KMS-11 (cell line): ENCODE results near the gene TTLL11.

Experiments used
- H2AFZ ChIP-seq: fragments of 200-600 bp; sonication (generic); 2 replicates; pipeline ENCODE4 v1.6.1; 2016; ENCODE audit warnings: antibody characterized with exemption, mixed run types, low read depth
- H3K27ac ChIP-seq: fragments of 200-600 bp; sonication (generic); 2 replicates; pipeline ENCODE4 v1.6.1; 2016; ENCODE audit warnings: mild to moderate bottlenecking, mixed run types
- H3K27me3 ChIP-seq: fragments of 200-600 bp; sonication (generic); 2 replicates; pipeline ENCODE4 v1.6.1; 2017; ENCODE audit warnings: mild to moderate bottlenecking, low read depth, mixed run types, moderate library complexity; ENCODE audit not compliant: insufficient read depth
- H3K36me3 ChIP-seq: fragments of 200-600 bp; sonication (generic); 2 replicates; pipeline ENCODE4 v1.6.1; 2017; ENCODE audit warnings: mild to moderate bottlenecking, mixed run types; ENCODE audit not compliant: insufficient read depth
- H3K4me1 ChIP-seq: fragments of 200-600 bp; sonication (generic); 2 replicates; pipeline ENCODE4 v1.6.1; 2016; ENCODE audit warnings: mild to moderate bottlenecking, low read depth, mixed run types; ENCODE audit not compliant: poor library complexity, severe bottlenecking
- H3K4me2 ChIP-seq: fragments of 200-600 bp; sonication (generic); 2 replicates; pipeline ENCODE4 v1.7.0; 2016; ENCODE audit warnings: mild to moderate bottlenecking, mixed run types
- H3K4me3 ChIP-seq: fragments of 200-600 bp; sonication (generic); IDR thresholded peaks from 2 replicates; pipeline ENCODE4 v1.6.1; 2017; ENCODE audit warnings: low read depth, low read length, mixed read lengths; ENCODE audit not compliant: insufficient read depth
- H3K79me2 ChIP-seq: fragments of 200-600 bp; sonication (generic); 2 replicates; pipeline ENCODE4 v1.6.1; 2016; ENCODE audit warnings: low read depth, mixed run types; ENCODE audit not compliant: insufficient read depth
- H3K9ac ChIP-seq: fragments of 200-600 bp; sonication (generic); 2 replicates; pipeline ENCODE4 v1.6.1; 2016; ENCODE audit warnings: mild to moderate bottlenecking, mixed run types
- H4K20me1 ChIP-seq: fragments of 200-600 bp; sonication (generic); 2 replicates; pipeline ENCODE4 v1.6.1; 2016; ENCODE audit warnings: mild to moderate bottlenecking, mixed run types; ENCODE audit not compliant: insufficient read depth
- CTCF ChIP-seq: fragments of 200-600 bp; sonication (generic); conservative IDR thresholded peaks from 2 replicates; pipeline ENCODE4 v1.6.1; 2017; ENCODE audit warnings: low read depth, mild to moderate bottlenecking, antibody characterized with exemption, low read length, moderate library complexity, mixed read lengths

The TTLL11 gene

GRCh38 chr9:122112238-122112637, 19.1 kb upstream of the TTLL11 start:
- Histone ChIP-seq H3K9ac (no peak overlapping the region), H2AFZ (no peak overlapping the region), H3K27ac (no peak overlapping the region), H3K4me3 (no peak overlapping the region), H3K4me2 (no peak overlapping the region), H3K27me3 (peaks cover 8% of the 10 kb centered on the region; the same call in 1 of the 2 replicates), H3K79me2 (no peaks in the 10 kb centered on the region), H3K4me1 (no peaks in the 10 kb centered on the region), H4K20me1 (no peaks in the 10 kb centered on the region), H3K36me3 (no peaks in the 10 kb centered on the region)
- no peak for TF ChIP-seq CTCF

- H3K4me2 ChIP-seq: no peak overlapping the region
- H4K20me1 ChIP-seq: no peaks in the 10 kb centered on the region
- H3K27ac ChIP-seq: no peak overlapping the region
- no peaks in the 10 kb centered on the region for H3K4me1 ChIP-seq
- H3K9ac ChIP-seq: no peak overlapping the region
- TF ChIP-seq CTCF: no peak
- no peaks in the 10 kb centered on the region for H3K36me3 ChIP-seq
- no peak overlapping the region for H2AFZ ChIP-seq
- H3K27me3 ChIP-seq: peaks cover 8% of the 10 kb centered on the region; the same call in 1 of the 2 replicates
- H3K4me3 ChIP-seq: no peak overlapping the region
- no peaks in the 10 kb centered on the region for H3K79me2 ChIP-seq
These were observed 18.4 kb upstream of the TTLL11 start for GRCh38 chr9:122111413-122112085.

- Histone ChIP-seq H3K79me2 (no peaks in the 10 kb centered on the region), H3K4me3 (no peak overlapping the region), H3K36me3 (no peaks in the 10 kb centered on the region), H3K4me1 (no peaks in the 10 kb centered on the region), H3K4me2 (no peak overlapping the region), H2AFZ (no peak overlapping the region), H4K20me1 (no peaks in the 10 kb centered on the region), H3K27ac (no peak overlapping the region), H3K9ac (no peak overlapping the region), H3K27me3 (peaks cover 8% of the 10 kb centered on the region; the same call in 1 of the 2 replicates)
- no peak for TF ChIP-seq CTCF
These were observed 17.2 kb upstream of the TTLL11 start for GRCh38 chr9:122110100-122110833.

- no peak overlapping the region for H3K4me2 ChIP-seq
- no peaks in the 10 kb centered on the region for H3K4me1 ChIP-seq
- H3K27ac ChIP-seq: no peak overlapping the region
- no peaks in the 10 kb centered on the region for H4K20me1 ChIP-seq
- H3K36me3 ChIP-seq: no peaks in the 10 kb centered on the region
- no peak for TF ChIP-seq CTCF
- peaks cover 5% of the 10 kb centered on the region; the same call in 1 of the 2 replicates for H3K27me3 ChIP-seq
- no peak overlapping the region for H2AFZ ChIP-seq
- no peaks in the 10 kb centered on the region for H3K79me2 ChIP-seq
- no peak overlapping the region for H3K4me3 ChIP-seq
- H3K9ac ChIP-seq: no peak overlapping the region
These were observed 16.1 kb upstream of the TTLL11 start for GRCh38 chr9:122109035-122109813.
